ENCODE results near the gene EPHB1. TPM values are rescaled to one million over a fixed set of nuclear protein-coding genes. Genes with fewer than 3 reads are reported as not detected.

Gene EPHB1
- total RNA-seq, 4 donors from 2014 or later = 0.16 to 1.5 (median 0.59) TPM

- no peak for TF ChIP-seq CTCF (IDR thresholded peaks at IDR 0.05; ENCODE audit: low read depth)
Measured at GRCh38 chr3:135034891-135035440, 239.9 kb downstream of the EPHB1 start.

GRCh38 chr3:135038186-135038585, 243.1 kb downstream of the EPHB1 start:
- TF ChIP-seq CTCF (IDR thresholded peaks at IDR 0.05; ENCODE audit: low read depth) = no peak

- TF ChIP-seq CTCF (IDR thresholded peaks at IDR 0.05; ENCODE audit: low read depth) = no peak
Measured at GRCh38 chr3:135040321-135041240, 245.5 kb downstream of the EPHB1 start.

GRCh38 chr3:135041601-135042000, 246.5 kb downstream of the EPHB1 start:
- TF ChIP-seq CTCF (IDR thresholded peaks at IDR 0.05; ENCODE audit: low read depth) = no peak

- no peak for TF ChIP-seq CTCF (IDR thresholded peaks at IDR 0.05; ENCODE audit: low read depth)
Measured at GRCh38 chr3:135047061-135047460, 252.0 kb downstream of the EPHB1 start.

- no peak for TF ChIP-seq CTCF (IDR thresholded peaks at IDR 0.05; ENCODE audit: low read depth)
Measured at GRCh38 chr3:135050536-135050935, 255.5 kb downstream of the EPHB1 start.

- no peak for TF ChIP-seq CTCF (IDR thresholded peaks at IDR 0.05; ENCODE audit: low read depth)
Measured at GRCh38 chr3:135051409-135051973, 256.4 kb downstream of the EPHB1 start.

Data from subcutaneous adipose tissue (tissue), 4 donors.